Endodermal cell (in vitro differentiated cells): Measurements from ENCODE around the gene COX4I2. TPM values are rescaled to one million over a fixed set of nuclear protein-coding genes. Genes with fewer than 3 reads are reported as not detected.
A peak's percentile ranks its signal among the peaks of the same experiment; 100 is the strongest.

Experiments
- DNase-seq: peaks from one replicate; pipeline ENCODE4 v3.0.0-alpha.2; 2017
- H3K27ac ChIP-seq: 2 replicates; pipeline ENCODE4 v1.5.1; 2013; ENCODE audit warnings: mild to moderate bottlenecking, low read depth, low read length, moderate library complexity
- H3K27me3 ChIP-seq: 2 replicates; pipeline ENCODE4 v1.6.1; 2013; ENCODE audit warnings: mild to moderate bottlenecking, low read length, moderate library complexity; ENCODE audit not compliant: insufficient read depth, control insufficient read depth, poor library complexity, severe bottlenecking
- H3K36me3 ChIP-seq: 2 replicates; pipeline ENCODE4 v1.7.0; 2013; ENCODE audit warnings: mild to moderate bottlenecking, low read length, moderate library complexity; ENCODE audit not compliant: control insufficient read depth, insufficient read depth
- H3K4me1 ChIP-seq: one replicate; pipeline ENCODE4 v1.7.0; 2013; ENCODE audit warnings: low read length; ENCODE audit not compliant: control insufficient read depth, insufficient read depth
- H3K4me3 ChIP-seq: 2 replicates; pipeline ENCODE4 v1.5.1; 2013; ENCODE audit warnings: mild to moderate bottlenecking, low read length, moderate library complexity
- H3K9ac ChIP-seq: 2 replicates; pipeline ENCODE4 v1.6.1; 2013; ENCODE audit warnings: mild to moderate bottlenecking, low read length, moderate library complexity; ENCODE audit not compliant: poor library complexity, severe bottlenecking; ENCODE audit errors: extremely low read depth
- H3K9me3 ChIP-seq: 2 replicates; pipeline ENCODE4 v1.6.1; 2013; ENCODE audit warnings: mild to moderate bottlenecking, low read length, moderate library complexity; ENCODE audit not compliant: control insufficient read depth
- H3K27ac Mint-ChIP-seq: 2 replicates; pipeline ENCODE4 v1.8.0; 2020; ENCODE audit warnings: mixed read lengths
- H3K27me3 Mint-ChIP-seq: 2 replicates; pipeline ENCODE4 v1.8.0; 2021; ENCODE audit warnings: mild to moderate bottlenecking, mixed read lengths; ENCODE audit not compliant: insufficient read depth
- H3K36me3 Mint-ChIP-seq: 2 replicates; pipeline ENCODE4 v1.8.0; 2020; ENCODE audit warnings: low read depth, mixed read lengths
- H3K4me1 Mint-ChIP-seq: 2 replicates; pipeline ENCODE4 v1.8.0; 2020; ENCODE audit warnings: mixed read lengths
- H3K4me3 Mint-ChIP-seq: 2 replicates; pipeline ENCODE4 v1.8.0; 2020; ENCODE audit warnings: mild to moderate bottlenecking, moderate library complexity, mixed read lengths
- H3K9me3 Mint-ChIP-seq: 2 replicates; pipeline ENCODE4 v1.8.0; 2020; ENCODE audit warnings: mild to moderate bottlenecking, mixed read lengths
- CTCF ChIP-seq: fragments of 200-600 bp; sonication (generic); conservative IDR thresholded peaks from 2 replicates; pipeline ENCODE4 v1.5.0; 2021; ENCODE audit warnings: antibody characterized with exemption, mild to moderate bottlenecking
- WGBS, 2 experiments: methylation state at CpG; one replicate each; pipeline versions ENCODE4 v1.1.5 to v1.1.7; 2013; ENCODE audit warnings: missing lambda C conversion rate in 2 of 2, mixed read lengths in 1 of 2; ENCODE audit not compliant: insufficient coverage in 1 of 2, insufficient read length in 1 of 2; 5-methylcytosine and 5-hydroxymethylcytosine counted together
- total RNA-seq, 2 donors: library from RNA; stranded (reverse); fragmentation: NEBNext Ultra II Directional in 1 of 2; extraction: Animal tissue kit (Norgen Biotek cat#: 25700) in 1 of 2; gene quantifications; 2 replicates in 1 of 2; 3 replicates in 1 of 2; pipeline ENCODE4 v1.2.1, GENCODE V29; 2021

Gene COX4I2
- total RNA-seq, 2 donors from 2014 or later, result not detected

- Mint-ChIP-seq H3K4me3 (no peak overlapping the region), H3K27ac (peak overlapping the region; percentile 36), H3K36me3 (peaks cover 40% of the 10 kb centered on the region), H3K4me1 (peaks cover 47% of the 10 kb centered on the region), H3K27me3 (no peaks in the 10 kb centered on the region), H3K9me3 (no peaks in the 10 kb centered on the region)
- H3K9me3 ChIP-seq, result no peaks in the 10 kb centered on the region
- no peak overlapping the region for H3K9ac ChIP-seq
- H3K27me3 ChIP-seq, result no peaks in the 10 kb centered on the region
- H3K4me3 ChIP-seq, result no peak overlapping the region
- H3K27ac ChIP-seq, result no peak overlapping the region
- peaks cover 23% of the 10 kb centered on the region for H3K4me1 ChIP-seq
- TF ChIP-seq CTCF, result peak; percentile 52
- 85 to 92% methylated on average over 5 to 9 of the region's 9 CpGs for WGBS, 2 experiments
- DNase-seq, result peak; percentile 55
- peaks cover 37% of the 10 kb centered on the region for H3K36me3 ChIP-seq
Measured at GRCh38 chr20:31678389-31679356, 41.0 kb downstream of the COX4I2 start.

GRCh38 chr20:31679357-31680285 lies 41.9 kb downstream of the COX4I2 start:
- Histone ChIP-seq H3K9me3 (no peaks in the 10 kb centered on the region), H3K9ac (no peak overlapping the region), H3K4me3 (no peak overlapping the region), H3K27ac (no peak overlapping the region), H3K36me3 (peaks cover 40% of the 10 kb centered on the region), H3K4me1 (peaks cover 23% of the 10 kb centered on the region), H3K27me3 (no peaks in the 10 kb centered on the region)
- no peak for DNase-seq
- H3K9me3 Mint-ChIP-seq, result no peaks in the 10 kb centered on the region
- no peaks in the 10 kb centered on the region for H3K27me3 Mint-ChIP-seq
- no peak for TF ChIP-seq CTCF
- peaks cover 47% of the 10 kb centered on the region for H3K4me1 Mint-ChIP-seq
- H3K36me3 Mint-ChIP-seq, result peaks cover 46% of the 10 kb centered on the region
- WGBS, 2 experiments, result 88 to 94% methylated on average over 7 to 9 of the region's 9 CpGs
- H3K27ac Mint-ChIP-seq, result peak overlapping the region; percentile 36
- no peak overlapping the region for H3K4me3 Mint-ChIP-seq

GRCh38 chr20:31680286-31681127 lies 42.8 kb downstream of the COX4I2 start:
- Histone ChIP-seq H3K27me3 (no peaks in the 10 kb centered on the region), H3K9ac (no peak overlapping the region), H3K27ac (no peak overlapping the region), H3K9me3 (no peaks in the 10 kb centered on the region), H3K4me3 (no peak overlapping the region), H3K36me3 (peaks cover 36% of the 10 kb centered on the region), H3K4me1 (peaks cover 20% of the 10 kb centered on the region)
- DNase-seq, result no peak
- WGBS, 2 experiments, result 91 to 96% methylated on average over 5 to 7 of the region's 7 CpGs
- Mint-ChIP-seq H3K9me3 (no peaks in the 10 kb centered on the region), H3K4me3 (no peak overlapping the region), H3K27ac (no peak overlapping the region), H3K36me3 (peaks cover 46% of the 10 kb centered on the region), H3K4me1 (peaks cover 44% of the 10 kb centered on the region), H3K27me3 (no peaks in the 10 kb centered on the region)
- no peak for TF ChIP-seq CTCF
